ENCODE results near the gene DNAH9. TPM values are rescaled to one million over a fixed set of nuclear protein-coding genes. Genes with fewer than 3 reads are reported as not detected.

The DNAH9 gene
- total RNA-seq, 4 donors from 2014 or later: 0.98 to 1.9 (median 1.5) TPM

- H3K4me3 ChIP-seq: no peak overlapping the region
- no peaks in the 10 kb centered on the region for H3K27me3 ChIP-seq
- 34 to 46% methylated on average over 11 of the region's 11 CpGs for WGBS, 2 donors
- H3K27ac ChIP-seq: peak overlapping the region in 3 of 4 donors; percentile 5 to 70 (median 41)
- peak in 1 of 2 donors; percentile 18 for DNase-seq (ENCODE audit: low spot score in 2 of 2)
- no peaks in the 10 kb centered on the region for H3K9me3 ChIP-seq
- TF ChIP-seq, protein P1, sequence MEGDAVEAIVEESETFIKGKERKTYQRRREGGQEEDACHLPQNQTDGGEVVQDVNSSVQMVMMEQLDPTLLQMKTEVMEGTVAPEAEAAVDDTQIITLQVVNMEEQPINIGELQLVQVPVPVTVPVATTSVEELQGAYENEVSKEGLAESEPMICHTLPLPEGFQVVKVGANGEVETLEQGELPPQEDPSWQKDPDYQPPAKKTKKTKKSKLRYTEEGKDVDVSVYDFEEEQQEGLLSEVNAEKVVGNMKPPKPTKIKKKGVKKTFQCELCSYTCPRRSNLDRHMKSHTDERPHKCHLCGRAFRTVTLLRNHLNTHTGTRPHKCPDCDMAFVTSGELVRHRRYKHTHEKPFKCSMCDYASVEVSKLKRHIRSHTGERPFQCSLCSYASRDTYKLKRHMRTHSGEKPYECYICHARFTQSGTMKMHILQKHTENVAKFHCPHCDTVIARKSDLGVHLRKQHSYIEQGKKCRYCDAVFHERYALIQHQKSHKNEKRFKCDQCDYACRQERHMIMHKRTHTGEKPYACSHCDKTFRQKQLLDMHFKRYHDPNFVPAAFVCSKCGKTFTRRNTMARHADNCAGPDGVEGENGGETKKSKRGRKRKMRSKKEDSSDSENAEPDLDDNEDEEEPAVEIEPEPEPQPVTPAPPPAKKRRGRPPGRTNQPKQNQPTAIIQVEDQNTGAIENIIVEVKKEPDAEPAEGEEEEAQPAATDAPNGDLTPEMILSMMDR (IDR thresholded peaks at IDR 0.05): no peak
- no peak for TF ChIP-seq POLR2A (IDR thresholded peaks at IDR 0.05)
- TF ChIP-seq EP300 (IDR thresholded peaks at IDR 0.05): no peak
- no peaks in the 10 kb centered on the region for H3K36me3 ChIP-seq
- peaks cover 0 to 23% (median 5%) of the 10 kb centered on the region in 4 donors for H3K4me1 ChIP-seq
These were observed 255.3 kb downstream of the DNAH9 start for GRCh38 chr17:11853321-11854151.

- H3K9me3 ChIP-seq: no peaks in the 10 kb centered on the region
- no peak overlapping the region for H3K4me3 ChIP-seq
- no peak for DNase-seq (ENCODE audit: low spot score in 2 of 2)
- TF ChIP-seq POLR2A (IDR thresholded peaks at IDR 0.05): no peak
- TF ChIP-seq, protein P1 (IDR thresholded peaks at IDR 0.05): no peak
- no peak for TF ChIP-seq EP300 (IDR thresholded peaks at IDR 0.05)
- no peaks in the 10 kb centered on the region for H3K27me3 ChIP-seq
- H3K4me1 ChIP-seq: peaks cover 0 to 23% (median 5%) of the 10 kb centered on the region in 4 donors
- H3K27ac ChIP-seq: no peak overlapping the region
- no peaks in the 10 kb centered on the region for H3K36me3 ChIP-seq
- 86 to 91% methylated on average over 1 of the region's 1 CpG for WGBS, 2 donors
These were observed 257.0 kb downstream of the DNAH9 start for GRCh38 chr17:11855306-11855705.

- H3K27me3 ChIP-seq: no peaks in the 10 kb centered on the region
- H3K27ac ChIP-seq: no peak overlapping the region
- H3K36me3 ChIP-seq: no peaks in the 10 kb centered on the region
- no peak overlapping the region for H3K4me3 ChIP-seq
- WGBS, 2 donors: 85% methylated on average over 4 of the region's 4 CpGs
- H3K4me1 ChIP-seq: peaks cover 0 to 23% (median 4%) of the 10 kb centered on the region in 4 donors
- TF ChIP-seq POLR2A (IDR thresholded peaks at IDR 0.05) (no peak), EP300 (IDR thresholded peaks at IDR 0.05) (no peak)
- TF ChIP-seq, protein P1 (IDR thresholded peaks at IDR 0.05): no peak
- DNase-seq (ENCODE audit: low spot score in 2 of 2): no peak
- no peaks in the 10 kb centered on the region for H3K9me3 ChIP-seq
These were observed 258.7 kb downstream of the DNAH9 start for GRCh38 chr17:11857006-11857405.

DNA sequence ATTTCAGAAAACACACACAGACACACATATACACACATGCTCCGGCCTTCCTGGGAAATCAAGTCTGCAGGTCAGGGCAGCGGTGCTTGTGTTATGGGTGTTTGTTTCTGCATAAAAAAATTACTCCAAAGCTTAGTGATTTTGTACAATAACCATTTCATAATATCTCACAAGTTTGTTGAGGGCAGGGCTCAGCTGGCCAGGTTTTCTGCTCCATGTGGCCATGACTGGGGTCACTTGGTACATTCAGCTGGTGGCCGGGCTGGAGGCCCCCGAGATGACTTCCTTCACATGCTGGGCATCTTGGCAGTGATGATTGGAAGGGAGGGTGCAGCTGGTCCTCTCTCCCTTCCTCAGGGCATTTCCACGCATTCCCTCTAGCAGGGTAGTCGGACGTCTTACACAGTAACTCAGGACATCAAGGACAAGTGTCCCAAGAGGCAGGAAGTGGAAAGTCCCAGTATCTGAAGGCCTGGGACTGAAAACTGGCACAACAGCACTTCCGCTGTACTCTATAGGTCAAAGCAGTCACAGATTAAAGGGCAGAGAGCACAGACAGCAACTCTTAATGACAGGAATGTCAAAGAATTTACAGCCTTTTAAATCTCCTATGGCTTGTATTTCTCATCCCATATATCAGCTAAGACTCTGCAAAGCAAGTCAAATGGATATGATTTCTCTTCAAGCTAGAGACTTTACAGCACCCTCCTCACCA is 271.6 kb downstream of the DNAH9 start:
- H3K27ac ChIP-seq: no peak overlapping the region
- no peaks in the 10 kb centered on the region for H3K27me3 ChIP-seq
- TF ChIP-seq, protein P1 (IDR thresholded peaks at IDR 0.05): no peak
- TF ChIP-seq EP300 (IDR thresholded peaks at IDR 0.05): no peak
- TF ChIP-seq POLR2A (IDR thresholded peaks at IDR 0.05): no peak
- H3K9me3 ChIP-seq: peaks cover 0 to 24% (median 0%) of the 10 kb centered on the region in 4 donors
- WGBS, 2 donors: 85% methylated on average over 8 of the region's 8 CpGs
- H3K36me3 ChIP-seq: no peaks in the 10 kb centered on the region
- H3K4me1 ChIP-seq: no peaks in the 10 kb centered on the region
- DNase-seq (ENCODE audit: low spot score in 2 of 2): no peak
- no peak overlapping the region for H3K4me3 ChIP-seq

DNA sequence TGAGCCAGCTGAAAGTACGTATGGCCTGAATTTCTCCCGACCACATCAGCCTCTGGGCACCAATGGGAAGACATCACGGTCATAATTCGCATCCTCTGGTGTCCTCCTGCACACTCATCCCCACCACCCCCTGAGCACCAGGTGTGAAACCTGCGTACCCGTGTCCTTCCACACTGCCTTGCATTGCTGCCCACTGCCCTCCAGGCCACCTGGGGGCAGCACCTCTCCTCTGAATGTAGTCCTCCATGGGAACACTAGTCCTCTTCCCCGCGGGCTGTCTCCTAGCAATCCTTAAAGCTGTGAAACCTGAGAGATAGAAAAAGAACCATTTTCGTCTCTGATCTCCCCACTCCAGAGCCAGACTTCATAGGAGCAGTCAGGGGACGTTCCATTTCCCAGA is 273.5 kb downstream of the DNAH9 start:
- H3K36me3 ChIP-seq: no peaks in the 10 kb centered on the region
- 71 to 84% methylated on average over 10 of the region's 10 CpGs for WGBS, 2 donors
- DNase-seq (ENCODE audit: low spot score in 2 of 2): no peak
- no peak overlapping the region for H3K27ac ChIP-seq
- H3K4me1 ChIP-seq: no peaks in the 10 kb centered on the region
- peaks cover 0 to 22% (median 0%) of the 10 kb centered on the region in 4 donors for H3K9me3 ChIP-seq
- no peaks in the 10 kb centered on the region for H3K27me3 ChIP-seq
- H3K4me3 ChIP-seq: no peak overlapping the region
- no peak for TF ChIP-seq POLR2A (IDR thresholded peaks at IDR 0.05)
- TF ChIP-seq EP300 (IDR thresholded peaks at IDR 0.05): no peak
- TF ChIP-seq, protein P1 (IDR thresholded peaks at IDR 0.05): no peak
